H9 (cell line): ENCODE results near the gene EXOC8. TPM values are rescaled to one million over a fixed set of nuclear protein-coding genes. Genes with fewer than 3 reads are reported as not detected.

Experiments used
- DNase-seq: peaks from one replicate; pipeline ENCODE4 v3.0.0-alpha.2; 2017
- H2AFZ ChIP-seq: one replicate; pipeline ENCODE4 v1.6.1; 2013; ENCODE audit warnings: mild to moderate bottlenecking, low read length, control low read depth, moderate library complexity
- H2AK5ac ChIP-seq: 2 replicates; pipeline ENCODE4 v1.6.1; 2013; ENCODE audit warnings: low read length, control low read depth, mixed read lengths; ENCODE audit not compliant: insufficient read length
- H2BK120ac ChIP-seq: one replicate; pipeline ENCODE4 v1.6.1; 2013; ENCODE audit warnings: low read depth, mild to moderate bottlenecking, low read length, control low read depth, inconsistent platforms; ENCODE audit not compliant: poor library complexity, severe bottlenecking
- H2BK12ac ChIP-seq: 2 replicates; pipeline ENCODE4 v1.6.1; 2013; ENCODE audit warnings: low read length, control low read depth, mixed read lengths, low read depth; ENCODE audit not compliant: insufficient read length
- H2BK15ac ChIP-seq: 2 replicates; pipeline ENCODE4 v1.6.1; 2013; ENCODE audit warnings: low read depth, low read length, control low read depth
- H2BK20ac ChIP-seq: one replicate; pipeline ENCODE4 v1.6.1; 2013; ENCODE audit warnings: low read depth, mild to moderate bottlenecking, low read length, control low read depth, inconsistent platforms; ENCODE audit not compliant: poor library complexity, severe bottlenecking
- H2BK5ac ChIP-seq: 2 replicates; pipeline ENCODE4 v1.6.1; 2013; ENCODE audit warnings: low read length, control low read depth, mixed read lengths; ENCODE audit not compliant: insufficient read length
- H3K14ac ChIP-seq: 2 replicates; pipeline ENCODE4 v1.6.1; 2013; ENCODE audit warnings: low read length, control low read depth; ENCODE audit not compliant: insufficient read depth
- H3K18ac ChIP-seq: 2 replicates; pipeline ENCODE4 v1.6.1; 2013; ENCODE audit warnings: low read depth, mild to moderate bottlenecking, mixed read lengths, low read length, control low read depth; ENCODE audit not compliant: insufficient read length
- H3K23ac ChIP-seq: 2 replicates; pipeline ENCODE4 v1.6.1; 2013; ENCODE audit warnings: low read length, control low read depth, mixed read lengths, low read depth; ENCODE audit not compliant: insufficient read length
- H3K23me2 ChIP-seq: 2 replicates; pipeline ENCODE4 v1.6.1; 2013; ENCODE audit warnings: low read depth, mild to moderate bottlenecking, mixed read lengths, low read length, control low read depth; ENCODE audit not compliant: insufficient read length, poor library complexity, severe bottlenecking
- H3K27ac ChIP-seq: 2 replicates; pipeline ENCODE4 v1.5.1; 2013; ENCODE audit warnings: low read length, control low read depth, mixed read lengths, low read depth; ENCODE audit not compliant: insufficient read length
- H3K27me3 ChIP-seq: 2 replicates; pipeline ENCODE4 v1.6.1; 2013; ENCODE audit warnings: low read length, control low read depth, inconsistent platforms; ENCODE audit not compliant: insufficient read depth
- H3K4ac ChIP-seq: 2 replicates; pipeline ENCODE4 v1.6.1; 2013; ENCODE audit warnings: low read depth, mild to moderate bottlenecking, control low read depth, inconsistent platforms, low read length, moderate library complexity
- H3K4me1 ChIP-seq: 2 replicates; pipeline ENCODE4 v1.6.1; 2013; ENCODE audit warnings: low read length, control low read depth, inconsistent platforms; ENCODE audit not compliant: insufficient read depth
- H3K4me2 ChIP-seq: 2 replicates; pipeline ENCODE4 v1.6.1; 2013; ENCODE audit warnings: low read length, control low read depth, mixed read lengths; ENCODE audit not compliant: insufficient read length, insufficient read depth
- H3K56ac ChIP-seq: 2 replicates; pipeline ENCODE4 v1.6.1; 2013; ENCODE audit warnings: low read depth, mild to moderate bottlenecking, mixed read lengths, low read length, control low read depth; ENCODE audit not compliant: insufficient read length
- H3K79me1 ChIP-seq: 2 replicates; pipeline ENCODE4 v1.6.1; 2013; ENCODE audit warnings: low read depth, mild to moderate bottlenecking, moderate library complexity, low read length, control low read depth, inconsistent platforms; ENCODE audit not compliant: insufficient read depth, poor library complexity, severe bottlenecking
- H3K79me2 ChIP-seq: 2 replicates; pipeline ENCODE4 v1.6.1; 2013; ENCODE audit warnings: low read length, control low read depth, inconsistent platforms; ENCODE audit not compliant: insufficient read depth
- H3K9ac ChIP-seq: 2 replicates; pipeline ENCODE4 v1.6.1; 2013; ENCODE audit warnings: low read length, control low read depth, mixed read lengths; ENCODE audit not compliant: insufficient read length; ENCODE audit errors: extremely low read depth
- H3K9me3 ChIP-seq: one replicate; pipeline ENCODE4 v1.6.1; 2013; ENCODE audit warnings: low read depth, low read length, inconsistent platforms; ENCODE audit not compliant: control insufficient read depth
- H3T11ph ChIP-seq: one replicate; pipeline ENCODE4 v1.6.1; 2013; ENCODE audit warnings: mild to moderate bottlenecking, low read length, control low read depth, inconsistent platforms
- H4K20me1 ChIP-seq: one replicate; pipeline ENCODE4 v1.6.1; 2013; ENCODE audit not compliant: control insufficient read depth, insufficient read length, insufficient read depth
- H4K5ac ChIP-seq: 2 replicates; pipeline ENCODE4 v1.6.1; 2013; ENCODE audit warnings: low read depth, mild to moderate bottlenecking, mixed read lengths, low read length, control low read depth; ENCODE audit not compliant: insufficient read length
- H4K8ac ChIP-seq: replicated peaks from 2 replicates; pipeline ENCODE4 v1.6.1; 2013; ENCODE audit warnings: low read length, control low read depth, mixed read lengths, low read depth; ENCODE audit not compliant: insufficient read length
- H4K91ac ChIP-seq: 2 replicates; pipeline ENCODE4 v1.6.1; 2013; ENCODE audit warnings: low read depth, mild to moderate bottlenecking, moderate library complexity, mixed read lengths, low read length, control low read depth; ENCODE audit not compliant: insufficient read length
- H3K27ac Mint-ChIP-seq, 3 experiments: 2 replicates in 2 of 3; 3 replicates in 1 of 3; pipeline ENCODE4 v1.8.0; 2020 to 2021; ENCODE audit warnings: mixed read lengths in 3 of 3, mild to moderate bottlenecking in 1 of 3, moderate library complexity in 1 of 3
- H3K27me3 Mint-ChIP-seq: 2 replicates; pipeline ENCODE4 v1.8.0; 2021; ENCODE audit warnings: low read depth, mild to moderate bottlenecking, moderate library complexity, mixed read lengths
- H3K36me3 Mint-ChIP-seq, 3 experiments: 2 replicates in 2 of 3; 3 replicates in 1 of 3; pipeline ENCODE4 v1.8.0; 2020 to 2021; ENCODE audit warnings: low read depth in 3 of 3, mixed read lengths in 3 of 3; ENCODE audit not compliant: insufficient read depth in 1 of 3
- H3K4me1 Mint-ChIP-seq, 2 experiments: 2 replicates each; pipeline ENCODE4 v1.8.0; 2020; ENCODE audit warnings: mixed read lengths in 2 of 2
- H3K4me3 Mint-ChIP-seq, 2 experiments: 2 replicates in 1 of 2; 3 replicates in 1 of 2; pipeline ENCODE4 v1.8.0; 2020 to 2021; ENCODE audit warnings: mild to moderate bottlenecking in 2 of 2, mixed read lengths in 2 of 2, moderate library complexity in 1 of 2
- H3K9me3 Mint-ChIP-seq, 2 experiments: 2 replicates in 1 of 2; 3 replicates in 1 of 2; pipeline ENCODE4 v1.8.0; 2020; ENCODE audit warnings: mild to moderate bottlenecking in 2 of 2, mixed read lengths in 2 of 2, moderate library complexity in 1 of 2
- WGBS: extraction: QIAGEN DNeasy Blood & Tissue Kit; methylation state at CpG from one replicate; pipeline ENCODE4 v1.1.7; 2013; ENCODE audit warnings: missing lambda C conversion rate, low lambda C conversion rate, mixed read lengths; ENCODE audit not compliant: insufficient read length; ENCODE audit errors: extremely low coverage; 5-methylcytosine and 5-hydroxymethylcytosine counted together
- total RNA-seq: library from RNA; stranded (reverse); gene quantifications from 2 replicates; pipeline ENCODE4 v1.2.1, GENCODE V29; 2021
- TF ChIP-seq, protein P1 (sequence below): fragments of 200-600 bp; sonication (generic); conservative IDR thresholded peaks from 3 replicates; pipeline ENCODE4 v1.8.0; 2021; ENCODE audit warnings: antibody characterized with exemption, mild to moderate bottlenecking

The EXOC8 gene
- total RNA-seq, 1 experiment from 2014 or later = 10.8 TPM

DNA sequence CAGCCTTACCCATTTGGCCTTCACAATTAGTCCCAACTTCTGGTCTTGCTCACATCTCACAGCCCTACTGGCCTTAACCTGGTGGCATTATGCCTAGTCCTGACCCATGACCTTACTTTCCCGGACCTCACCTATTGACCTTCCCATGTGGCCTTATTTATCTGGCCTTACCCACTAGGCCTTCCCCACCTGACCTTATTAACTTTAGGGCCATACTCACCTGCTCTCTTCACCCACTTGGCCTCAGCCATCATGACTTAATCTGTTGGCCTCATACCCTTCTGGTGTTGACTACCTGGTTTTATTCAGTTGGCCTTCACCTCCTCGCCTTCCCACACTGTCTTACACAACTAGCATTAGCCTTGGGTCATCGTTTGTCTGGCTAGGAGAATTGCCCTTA is 35.7 kb downstream of the EXOC8 start:
- Mint-ChIP-seq H3K4me3 (no peak overlapping the region), H3K9me3 (no peaks in the 10 kb centered on the region), H3K27ac (no peak overlapping the region), H3K4me1 (no peaks in the 10 kb centered on the region), H3K27me3 (no peaks in the 10 kb centered on the region), H3K36me3 (no peaks in the 10 kb centered on the region)
- no peak overlapping the region for H3K23ac ChIP-seq
- no peak overlapping the region for H2BK5ac ChIP-seq
- no peak overlapping the region for H3K4ac ChIP-seq
- no peak overlapping the region for H3K4me2 ChIP-seq
- H3K27ac ChIP-seq = no peak overlapping the region
- no peak overlapping the region for H4K5ac ChIP-seq
- no peak overlapping the region for H3K14ac ChIP-seq
- H2AFZ ChIP-seq = no peak overlapping the region
- no peak overlapping the region for H2BK120ac ChIP-seq
- no peak for DNase-seq
- no peaks in the 10 kb centered on the region for H3K79me1 ChIP-seq
- no peak overlapping the region for H2BK15ac ChIP-seq
- H2BK12ac ChIP-seq = no peak overlapping the region
- no peak overlapping the region for H3T11ph ChIP-seq
- H3K18ac ChIP-seq = no peak overlapping the region
- WGBS = no CpG with 5 or more reads among the region's 3 CpGs
- H2BK20ac ChIP-seq = no peak overlapping the region
- no peaks in the 10 kb centered on the region for H3K23me2 ChIP-seq
- TF ChIP-seq, protein P1, sequence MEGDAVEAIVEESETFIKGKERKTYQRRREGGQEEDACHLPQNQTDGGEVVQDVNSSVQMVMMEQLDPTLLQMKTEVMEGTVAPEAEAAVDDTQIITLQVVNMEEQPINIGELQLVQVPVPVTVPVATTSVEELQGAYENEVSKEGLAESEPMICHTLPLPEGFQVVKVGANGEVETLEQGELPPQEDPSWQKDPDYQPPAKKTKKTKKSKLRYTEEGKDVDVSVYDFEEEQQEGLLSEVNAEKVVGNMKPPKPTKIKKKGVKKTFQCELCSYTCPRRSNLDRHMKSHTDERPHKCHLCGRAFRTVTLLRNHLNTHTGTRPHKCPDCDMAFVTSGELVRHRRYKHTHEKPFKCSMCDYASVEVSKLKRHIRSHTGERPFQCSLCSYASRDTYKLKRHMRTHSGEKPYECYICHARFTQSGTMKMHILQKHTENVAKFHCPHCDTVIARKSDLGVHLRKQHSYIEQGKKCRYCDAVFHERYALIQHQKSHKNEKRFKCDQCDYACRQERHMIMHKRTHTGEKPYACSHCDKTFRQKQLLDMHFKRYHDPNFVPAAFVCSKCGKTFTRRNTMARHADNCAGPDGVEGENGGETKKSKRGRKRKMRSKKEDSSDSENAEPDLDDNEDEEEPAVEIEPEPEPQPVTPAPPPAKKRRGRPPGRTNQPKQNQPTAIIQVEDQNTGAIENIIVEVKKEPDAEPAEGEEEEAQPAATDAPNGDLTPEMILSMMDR = no peak
- no peaks in the 10 kb centered on the region for H3K9me3 ChIP-seq
- H3K9ac ChIP-seq = no peak overlapping the region
- no peaks in the 10 kb centered on the region for H3K4me1 ChIP-seq
- H3K79me2 ChIP-seq = no peaks in the 10 kb centered on the region
- no peak overlapping the region for H4K8ac ChIP-seq
- no peaks in the 10 kb centered on the region for H4K20me1 ChIP-seq
- H4K91ac ChIP-seq = no peak overlapping the region
- no peaks in the 10 kb centered on the region for H3K27me3 ChIP-seq
- no peak overlapping the region for H3K56ac ChIP-seq
- no peak overlapping the region for H2AK5ac ChIP-seq
